Stimulated activated CD8-positive, alpha-beta memory T cell treated with anti-CD3 and anti-CD28 coated beads, Interleukin-7, amount 100 ng/mL, for 24 hours (primary cell): ENCODE results near the gene GRPEL2.
A peak's percentile ranks its signal among the peaks of the same experiment; 100 is the strongest.

Source experiments
- DNase-seq: peaks from one replicate; pipeline ENCODE4 v3.0.0-alpha.2; 2020; ENCODE audit warnings: low read depth

Gene GRPEL2

GRCh38 chr5:149357370-149358293 lies 12.3 kb downstream of the GRPEL2 start, which contains the start of gene PCYOX1L:
Gene PCYOX1L, plus strand, starts transcription at chr5:149358046. Its CDS starts 23 bp downstream, at chr5:149358069.
- DNase-seq, result peak; percentile 98

GRCh38 chr5:149358294-149358651 lies 13.0 kb downstream of the GRPEL2 start:
- DNase-seq, result no peak

- DNase-seq, result no peak
Measured at GRCh38 chr5:149358868-149359495, 13.7 kb downstream of the GRPEL2 start.

- DNase-seq, result no peak
Measured at GRCh38 chr5:149360272-149360671, 15.0 kb downstream of the GRPEL2 start.

GRCh38 chr5:149362541-149362940 lies 17.2 kb downstream of the GRPEL2 start:
- DNase-seq, result no peak

GRCh38 chr5:149363358-149363757 lies 18.1 kb downstream of the GRPEL2 start:
- DNase-seq, result no peak

- no peak for DNase-seq
Measured at GRCh38 chr5:149363936-149364335, 18.6 kb downstream of the GRPEL2 start.

GRCh38 chr5:149364719-149365118 lies 19.4 kb downstream of the GRPEL2 start:
- no peak for DNase-seq

- DNase-seq, result no peak
Measured at GRCh38 chr5:149365418-149365817, 20.1 kb downstream of the GRPEL2 start.

- no peak for DNase-seq
Measured at GRCh38 chr5:149366169-149366729, 20.9 kb downstream of the GRPEL2 start.

- DNase-seq, result peak; percentile 22
Measured at GRCh38 chr5:149367249-149367971, 22.1 kb downstream of the GRPEL2 start.

- no peak for DNase-seq
Measured at GRCh38 chr5:149367972-149368645, 22.8 kb downstream of the GRPEL2 start.

- DNase-seq, result no peak
Measured at GRCh38 chr5:149370878-149371277, 25.6 kb downstream of the GRPEL2 start.

GRCh38 chr5:149371296-149371962 lies 26.1 kb downstream of the GRPEL2 start:
- DNase-seq, result peak; percentile 39

- no peak for DNase-seq
Measured at GRCh38 chr5:149372076-149372795, 26.9 kb downstream of the GRPEL2 start.

GRCh38 chr5:149372932-149373331 lies 27.6 kb downstream of the GRPEL2 start:
- no peak for DNase-seq

- DNase-seq, result no peak
Measured at GRCh38 chr5:149374303-149374702, 29.0 kb downstream of the GRPEL2 start.

- DNase-seq, result no peak
Measured at GRCh38 chr5:149374801-149375200, 29.5 kb downstream of the GRPEL2 start.

GRCh38 chr5:149375434-149375833 lies 30.1 kb downstream of the GRPEL2 start:
- DNase-seq, result no peak

- no peak for DNase-seq
Measured at GRCh38 chr5:149376104-149376503, 30.8 kb downstream of the GRPEL2 start.
